ENCODE results near the gene GDAP2.

DNA sequence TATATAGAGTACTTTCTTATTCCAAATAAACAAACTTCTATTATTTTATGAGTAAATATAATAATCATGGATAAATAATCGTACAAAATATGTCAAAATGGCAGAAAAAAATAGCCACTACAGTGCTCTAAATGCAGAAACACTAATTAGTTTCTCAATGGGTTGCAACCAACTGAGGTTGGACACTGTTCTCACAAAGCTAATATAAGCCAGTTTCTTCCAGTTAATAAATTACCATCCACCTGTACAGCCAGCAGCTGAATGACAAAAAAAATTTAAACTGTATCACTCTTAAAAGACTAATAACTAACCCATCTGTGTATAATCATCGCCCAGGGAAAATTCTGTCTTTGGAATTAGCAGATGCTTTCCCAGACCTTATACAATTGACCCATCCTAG, 36.9 kb downstream of the GDAP2 start:
- TF ChIP-seq, protein P1, sequence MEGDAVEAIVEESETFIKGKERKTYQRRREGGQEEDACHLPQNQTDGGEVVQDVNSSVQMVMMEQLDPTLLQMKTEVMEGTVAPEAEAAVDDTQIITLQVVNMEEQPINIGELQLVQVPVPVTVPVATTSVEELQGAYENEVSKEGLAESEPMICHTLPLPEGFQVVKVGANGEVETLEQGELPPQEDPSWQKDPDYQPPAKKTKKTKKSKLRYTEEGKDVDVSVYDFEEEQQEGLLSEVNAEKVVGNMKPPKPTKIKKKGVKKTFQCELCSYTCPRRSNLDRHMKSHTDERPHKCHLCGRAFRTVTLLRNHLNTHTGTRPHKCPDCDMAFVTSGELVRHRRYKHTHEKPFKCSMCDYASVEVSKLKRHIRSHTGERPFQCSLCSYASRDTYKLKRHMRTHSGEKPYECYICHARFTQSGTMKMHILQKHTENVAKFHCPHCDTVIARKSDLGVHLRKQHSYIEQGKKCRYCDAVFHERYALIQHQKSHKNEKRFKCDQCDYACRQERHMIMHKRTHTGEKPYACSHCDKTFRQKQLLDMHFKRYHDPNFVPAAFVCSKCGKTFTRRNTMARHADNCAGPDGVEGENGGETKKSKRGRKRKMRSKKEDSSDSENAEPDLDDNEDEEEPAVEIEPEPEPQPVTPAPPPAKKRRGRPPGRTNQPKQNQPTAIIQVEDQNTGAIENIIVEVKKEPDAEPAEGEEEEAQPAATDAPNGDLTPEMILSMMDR (IDR thresholded peaks at IDR 0.05): no peak
- TF ChIP-seq POLR2A (IDR thresholded peaks at IDR 0.05): no peak
